Hematopoietic multipotent progenitor cell treated with erythropoietin and hydrocortisone succinate and interleukin-3 and kit ligand, for 8 days (in vitro differentiated cells): ENCODE results near the gene FGF1.
A peak's percentile ranks its signal among the peaks of the same experiment; 100 is the strongest.

Experiments
- DNase-seq: peaks from one replicate; pipeline ENCODE4 v3.0.0-alpha.2; 2015

Gene FGF1

GRCh38 chr5:142569905-142570304 lies 116.0 kb downstream of the FGF1 start:
- DNase-seq, result no peak

GRCh38 chr5:142568996-142569335 lies 116.9 kb downstream of the FGF1 start:
- DNase-seq, result no peak

- DNase-seq, result no peak
These were observed 117.5 kb downstream of the FGF1 start for GRCh38 chr5:142568283-142568995.

GRCh38 chr5:142561486-142562097 lies 124.3 kb downstream of the FGF1 start:
- no peak for DNase-seq

GRCh38 chr5:142561029-142561428 lies 124.9 kb downstream of the FGF1 start:
- DNase-seq, result no peak

GRCh38 chr5:142552107-142552506 lies 133.8 kb downstream of the FGF1 start:
- DNase-seq, result no peak

- DNase-seq, result no peak
These were observed 134.4 kb downstream of the FGF1 start for GRCh38 chr5:142551338-142552067.

- no peak for DNase-seq
These were observed 135.4 kb downstream of the FGF1 start for GRCh38 chr5:142550471-142550870.

GRCh38 chr5:142549834-142550233 lies 136.1 kb downstream of the FGF1 start:
- DNase-seq, result no peak

GRCh38 chr5:142548739-142549275 lies 137.1 kb downstream of the FGF1 start:
- peak; percentile 44 for DNase-seq

- DNase-seq, result no peak
These were observed 138.2 kb downstream of the FGF1 start for GRCh38 chr5:142547445-142548380.

- DNase-seq, result no peak
These were observed 140.1 kb downstream of the FGF1 start for GRCh38 chr5:142545650-142546322.

- no peak for DNase-seq
These were observed 140.8 kb downstream of the FGF1 start for GRCh38 chr5:142544946-142545649.

- DNase-seq, result no peak
These were observed 141.7 kb downstream of the FGF1 start for GRCh38 chr5:142544071-142544753.

GRCh38 chr5:142542906-142543305 lies 143.0 kb downstream of the FGF1 start:
- no peak for DNase-seq
